ENCODE measurements around the gene HYPK. TPM values are rescaled to one million over a fixed set of nuclear protein-coding genes. Genes with fewer than 3 reads are reported as not detected.

The HYPK gene
- total RNA-seq, 2 experiments from 2014 or later: 19.6 to 21.1 TPM

DNA sequence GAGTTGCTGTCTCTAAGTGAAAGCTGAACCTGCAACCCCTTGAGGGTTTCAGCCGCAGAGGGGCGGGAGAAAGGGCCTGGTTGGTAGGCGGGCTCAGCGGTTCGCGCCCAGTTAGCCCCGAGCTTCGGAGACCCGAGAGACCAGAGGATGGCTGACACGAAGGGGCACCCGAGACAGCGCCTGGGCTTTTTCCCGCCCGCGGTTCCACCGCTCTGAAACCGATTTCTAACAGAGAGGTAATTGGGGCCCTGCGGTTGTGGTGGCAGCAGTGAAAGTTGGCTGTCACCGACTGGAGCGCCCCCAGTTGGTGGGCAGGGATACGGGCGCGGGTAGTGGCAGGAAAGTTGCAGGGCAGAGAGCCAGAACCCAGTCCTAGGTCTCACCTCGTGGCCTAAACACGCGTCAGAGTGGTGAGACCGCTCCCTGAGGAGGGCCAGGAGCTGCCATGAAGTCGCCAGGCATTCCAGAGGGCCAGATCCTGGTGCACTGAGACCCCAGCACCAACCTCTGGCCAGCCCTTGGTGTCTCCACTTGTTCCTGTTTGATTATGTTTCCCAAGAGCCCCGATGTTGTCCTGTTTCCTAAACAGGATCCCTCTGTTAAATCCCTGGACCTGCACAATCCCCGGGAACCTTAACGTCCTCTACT is 23.0 kb upstream of the HYPK start:
- CTCF ChIA-PET: interaction anchor here (0.6 to 2.8 kb wide), 10 partner anchors 9 to 385 kb away, joined by 3 to 17 read pairs (median 6); partner anchors contain the start of genes HYPK, MFAP1, SERF2 and SERINC4
- peak; percentile 95 for DNase-seq
- peaks cover 23% of the 10 kb centered on the region for H3K4me1 Mint-ChIP-seq (ENCODE audit: low read depth)
- H3K4me3 Mint-ChIP-seq: peak overlapping the region; percentile 89
- no peaks in the 10 kb centered on the region for H3K9me3 Mint-ChIP-seq
- no peaks in the 10 kb centered on the region for H3K27me3 Mint-ChIP-seq (ENCODE audit: low read depth)
- peak overlapping the region; percentile 84 for H3K27ac Mint-ChIP-seq
- H3K36me3 Mint-ChIP-seq (ENCODE audit: low read depth): peaks cover 2% of the 10 kb centered on the region
- intact Hi-C loops (cut with micrococcal nuclease): loop anchor here (1.0 to 2.0 kb wide), 6 partner anchors 8 to 337 kb away; partner anchors contain the start of genes HYPK, SERF2 and SERINC4

DNA sequence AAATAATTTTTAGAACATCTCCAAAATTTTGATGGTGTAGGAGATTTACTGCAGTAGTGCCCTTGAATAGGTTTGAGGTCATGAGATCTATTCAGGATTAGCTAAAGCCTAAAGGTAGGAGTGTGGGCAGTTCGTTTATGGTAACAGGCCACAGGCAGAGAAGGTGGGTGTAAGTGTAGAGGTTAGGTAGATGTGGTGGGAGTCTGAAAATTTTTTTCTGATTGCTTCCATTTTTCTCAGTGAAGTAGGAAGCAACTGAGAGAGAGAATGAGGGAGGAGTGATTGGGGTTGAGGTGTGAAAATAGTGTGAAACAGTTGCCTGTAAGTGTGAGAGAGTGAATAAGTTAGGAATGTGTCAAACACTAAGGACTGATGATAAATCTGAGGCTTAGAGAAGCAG is 21.4 kb upstream of the HYPK start:
- CTCF ChIA-PET: interaction anchor here (0.7 to 1.0 kb wide), 2 partner anchors 8 to 338 kb away, joined by 3 to 8 read pairs; no protein-coding TSS in a partner anchor
- DNase-seq: no peak
- intact Hi-C loops (cut with micrococcal nuclease): no loop called here
- Mint-ChIP-seq H3K27ac (peak overlapping the region; percentile 28), H3K27me3 (ENCODE audit: low read depth) (no peaks in the 10 kb centered on the region), H3K4me1 (ENCODE audit: low read depth) (peaks cover 23% of the 10 kb centered on the region), H3K4me3 (no peak overlapping the region), H3K36me3 (ENCODE audit: low read depth) (no peaks in the 10 kb centered on the region), H3K9me3 (no peaks in the 10 kb centered on the region)

DNA sequence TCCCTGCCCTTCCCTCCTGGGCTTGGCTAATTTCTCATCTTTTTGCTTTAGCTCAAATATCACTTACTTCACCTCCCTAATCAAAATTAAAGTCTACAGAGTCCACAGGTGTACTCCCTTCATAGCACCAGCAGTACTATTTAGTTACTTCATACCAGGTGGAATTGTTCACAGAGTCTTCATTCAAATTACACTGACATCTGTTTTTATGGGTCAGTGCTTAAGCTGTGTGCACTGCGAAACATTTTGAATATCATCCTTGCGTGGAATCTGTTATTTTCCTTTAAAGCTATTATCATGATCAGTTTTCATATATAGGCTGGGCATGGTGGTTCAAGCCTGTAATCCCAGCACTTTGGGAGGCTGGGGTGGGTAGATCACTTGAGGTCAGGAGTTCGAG is 11.0 kb upstream of the HYPK start:
- DNase-seq: no peak
- intact Hi-C loops (cut with micrococcal nuclease): no loop called here
- no peak overlapping the region for H3K27ac Mint-ChIP-seq

DNA sequence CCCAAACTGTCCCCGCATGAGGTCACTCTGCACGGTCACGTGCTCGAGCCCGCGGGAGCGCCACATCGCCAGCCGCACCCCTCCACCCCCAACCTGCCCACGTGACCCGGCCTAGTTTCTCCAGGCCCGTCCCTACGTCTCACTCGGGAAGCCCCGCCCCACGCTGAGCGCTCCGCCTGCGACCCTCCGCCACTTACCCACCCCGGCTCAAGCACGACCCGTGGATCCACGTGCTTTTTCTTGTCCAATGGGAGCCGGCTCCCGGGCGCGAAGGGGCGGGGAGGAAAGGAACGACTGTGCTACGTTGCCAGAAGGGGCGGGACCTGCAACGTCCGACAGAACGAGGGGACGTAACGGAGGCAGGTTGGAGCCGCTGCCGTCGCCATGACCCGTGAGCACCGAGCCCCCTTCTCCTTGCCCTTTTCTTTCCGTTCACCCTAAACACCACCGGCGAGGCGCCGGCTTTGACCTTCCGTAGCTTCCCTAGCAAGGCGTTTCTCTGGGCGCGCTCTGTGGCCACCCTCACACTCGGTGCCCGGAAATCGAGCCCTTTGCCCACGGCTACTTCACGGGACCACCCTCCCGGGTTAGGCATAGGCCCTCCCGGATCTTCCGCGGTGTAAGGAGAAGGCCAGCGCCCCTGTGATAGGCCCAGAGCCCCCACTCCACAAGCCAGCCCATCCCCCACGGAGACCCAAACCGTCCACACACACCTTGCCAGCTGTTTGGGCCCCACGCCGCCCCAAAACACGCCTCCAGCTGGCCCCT is 8.2 kb upstream of the HYPK start, which contains the start of gene SERF2:
Gene SERF2 (plus strand): TSS at position 328 of the 768 bp plus-strand sequence. CDS start 57 bp downstream, at position 385.
- Mint-ChIP-seq H3K9me3 (no peaks in the 10 kb centered on the region), H3K27me3 (ENCODE audit: low read depth) (no peaks in the 10 kb centered on the region), H3K4me1 (ENCODE audit: low read depth) (peaks cover 39% of the 10 kb centered on the region), H3K27ac (peak within 1 kb of the TSS; percentile 92), H3K4me3 (peak within 1 kb of the TSS; percentile 90), H3K36me3 (ENCODE audit: low read depth) (peaks cover 48% of the 10 kb centered on the region)
- intact Hi-C loops (cut with micrococcal nuclease): loop anchor here (1.0 kb wide), 5 partner anchors 8 to 282 kb away; partner anchors contain the start of genes HYPK, MFAP1 and SERINC4
- DNase-seq: peak; percentile 100
- CTCF ChIA-PET: interaction anchor here (0.7 to 1.8 kb wide), 2 partner anchors 10 to 15 kb away, joined by 4 to 5 read pairs; partner anchors contain the start of gene ELL3

More for the DNA sequence above, 11.0 kb upstream of the HYPK start:
- CTCF ChIA-PET: no interaction called here
- Mint-ChIP-seq H3K36me3 (ENCODE audit: low read depth) (peaks cover 24% of the 10 kb centered on the region), H3K9me3 (no peaks in the 10 kb centered on the region), H3K4me3 (no peak overlapping the region), H3K4me1 (ENCODE audit: low read depth) (peaks cover 19% of the 10 kb centered on the region), H3K27me3 (ENCODE audit: low read depth) (no peaks in the 10 kb centered on the region)

DNA sequence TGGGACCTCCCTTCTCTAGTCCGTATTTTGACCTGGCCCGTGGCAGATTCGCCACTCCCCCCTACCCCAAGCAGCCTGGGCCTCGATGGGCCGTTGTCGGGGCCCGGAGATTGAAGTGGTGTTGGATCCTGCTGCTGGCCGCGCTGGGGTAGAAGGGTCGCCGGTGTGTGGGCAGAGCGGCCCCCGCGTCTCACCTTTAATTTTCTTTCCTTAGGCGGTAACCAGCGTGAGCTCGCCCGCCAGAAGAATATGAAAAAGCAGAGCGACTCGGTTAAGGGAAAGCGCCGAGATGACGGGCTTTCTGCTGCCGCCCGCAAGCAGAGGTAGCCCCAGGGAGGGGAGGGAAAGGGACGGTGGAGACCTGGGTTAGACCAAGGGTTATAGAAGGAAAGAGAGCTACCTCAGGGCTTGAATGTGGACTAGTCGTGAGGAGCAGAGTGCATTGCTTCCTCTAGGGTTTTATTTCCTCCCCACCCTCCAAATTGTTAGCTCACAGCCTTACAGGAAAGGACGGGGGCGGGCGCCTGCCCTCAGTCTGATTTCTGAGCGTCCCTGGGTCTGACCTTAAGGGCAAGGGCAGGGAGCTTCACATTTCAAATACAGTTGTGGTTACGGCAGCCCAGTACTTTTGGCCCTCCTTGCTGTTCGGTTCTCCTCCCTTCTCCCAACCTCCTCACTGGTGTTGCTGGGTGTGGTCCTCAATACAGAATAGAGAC is 7.5 kb upstream of the HYPK start:
- Mint-ChIP-seq H3K27me3 (ENCODE audit: low read depth) (no peaks in the 10 kb centered on the region), H3K4me1 (ENCODE audit: low read depth) (peaks cover 43% of the 10 kb centered on the region), H3K4me3 (peak overlapping the region; percentile 90), H3K27ac (peak overlapping the region; percentile 92), H3K36me3 (ENCODE audit: low read depth) (peaks cover 48% of the 10 kb centered on the region), H3K9me3 (no peaks in the 10 kb centered on the region)
- intact Hi-C loops (cut with micrococcal nuclease): loop anchor here (1.0 kb wide), 5 partner anchors 7 to 283 kb away; partner anchors contain the start of genes HYPK, MFAP1 and SERINC4
- DNase-seq: peak; percentile 58
- CTCF ChIA-PET: interaction anchor here (1.0 kb wide), 1 partner anchor 23 kb away, joined by 5 read pairs; no protein-coding TSS in a partner anchor

DNA sequence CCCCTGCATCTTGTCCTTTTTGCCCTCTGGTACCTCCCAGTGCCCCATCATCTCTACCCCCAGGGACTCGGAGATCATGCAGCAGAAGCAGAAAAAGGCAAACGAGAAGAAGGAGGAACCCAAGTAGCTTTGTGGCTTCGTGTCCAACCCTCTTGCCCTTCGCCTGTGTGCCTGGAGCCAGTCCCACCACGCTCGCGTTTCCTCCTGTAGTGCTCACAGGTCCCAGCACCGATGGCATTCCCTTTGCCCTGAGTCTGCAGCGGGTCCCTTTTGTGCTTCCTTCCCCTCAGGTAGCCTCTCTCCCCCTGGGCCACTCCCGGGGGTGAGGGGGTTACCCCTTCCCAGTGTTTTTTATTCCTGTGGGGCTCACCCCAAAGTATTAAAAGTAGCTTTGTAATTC is 6.8 kb upstream of the HYPK start:
- H3K27me3 Mint-ChIP-seq (ENCODE audit: low read depth): no peaks in the 10 kb centered on the region
- peaks cover 54% of the 10 kb centered on the region for H3K36me3 Mint-ChIP-seq (ENCODE audit: low read depth)
- intact Hi-C loops (cut with micrococcal nuclease): no loop called here

DNA sequence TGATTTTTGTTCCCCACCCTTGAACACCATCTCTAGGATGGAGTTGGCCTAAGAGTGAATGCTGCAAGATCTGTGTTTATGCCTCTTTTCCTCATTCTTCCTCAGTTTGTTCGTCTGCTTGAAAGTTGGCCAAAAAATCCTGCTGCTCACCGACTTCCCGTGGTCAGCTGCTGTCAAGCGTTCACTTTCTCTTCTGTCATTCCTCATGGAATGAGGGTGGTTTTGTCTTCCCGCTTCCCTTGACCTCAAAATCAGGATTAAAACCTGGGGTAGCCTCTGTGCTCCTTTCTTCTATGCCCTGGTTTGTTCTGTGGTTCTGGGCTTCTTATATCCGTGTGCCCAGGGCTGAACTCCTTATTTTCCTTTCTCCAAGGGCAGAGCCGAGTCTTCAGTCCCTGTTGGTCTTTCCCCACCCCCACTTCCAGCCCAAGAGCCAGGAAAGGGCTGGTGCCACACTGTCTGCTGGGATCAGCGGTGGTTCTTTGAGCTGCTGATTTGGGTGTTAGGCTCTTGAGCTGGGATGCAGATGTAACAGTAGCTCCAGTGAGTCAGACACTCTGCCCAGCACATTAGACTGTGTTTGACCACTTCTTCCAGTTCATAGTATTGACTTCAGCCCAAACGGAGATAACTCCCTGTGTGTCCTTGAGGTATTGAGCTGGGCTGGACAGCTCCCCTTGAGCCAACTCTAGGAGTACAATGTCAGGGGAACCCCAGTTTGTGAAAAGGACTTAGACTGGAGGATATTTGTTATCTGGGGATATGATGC is 5.9 kb upstream of the HYPK start:
- no peak for DNase-seq
- no peaks in the 10 kb centered on the region for H3K9me3 Mint-ChIP-seq
- peak overlapping the region; percentile 92 for H3K27ac Mint-ChIP-seq
- peak overlapping the region; percentile 90 for H3K4me3 Mint-ChIP-seq
- no peaks in the 10 kb centered on the region for H3K27me3 Mint-ChIP-seq (ENCODE audit: low read depth)
- CTCF ChIA-PET: interaction anchor here (3.5 kb wide), 1 partner anchor 18 kb away, joined by 17 read pairs; the partner anchor contains the start of gene ELL3
- peaks cover 56% of the 10 kb centered on the region for H3K4me1 Mint-ChIP-seq (ENCODE audit: low read depth)
- H3K36me3 Mint-ChIP-seq (ENCODE audit: low read depth): peaks cover 62% of the 10 kb centered on the region
- intact Hi-C loops (cut with micrococcal nuclease): no loop called here

More for the DNA sequence above, 6.8 kb upstream of the HYPK start:
- Mint-ChIP-seq H3K27ac (peak overlapping the region; percentile 92), H3K9me3 (no peaks in the 10 kb centered on the region), H3K4me3 (peak overlapping the region; percentile 90), H3K4me1 (ENCODE audit: low read depth) (peaks cover 50% of the 10 kb centered on the region)
- CTCF ChIA-PET: interaction anchor here (1.0 kb wide), 1 partner anchor 24 kb away, joined by 5 read pairs; no protein-coding TSS in a partner anchor
- DNase-seq: no peak

DNA sequence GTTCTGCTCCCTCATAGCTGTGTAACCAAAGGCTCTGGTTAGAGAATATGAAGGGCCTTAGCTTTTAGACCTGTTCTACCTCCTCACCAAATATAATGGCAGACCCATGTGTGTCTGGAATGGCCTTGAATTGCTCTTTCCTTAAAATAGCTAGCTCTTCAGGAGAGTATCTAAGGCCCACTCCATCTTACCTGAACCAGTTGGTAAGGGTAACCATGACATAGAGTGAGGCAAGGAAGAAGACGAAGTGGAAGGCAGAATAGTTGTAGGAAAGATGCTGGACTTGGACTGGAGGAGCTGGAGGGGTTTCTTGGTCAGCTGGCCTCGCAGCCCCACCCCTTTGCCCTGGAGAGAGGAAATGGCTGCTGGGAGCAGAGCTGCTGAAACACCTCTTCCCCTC is 5.2 kb upstream of the HYPK start:
- Mint-ChIP-seq H3K9me3 (no peaks in the 10 kb centered on the region), H3K36me3 (ENCODE audit: low read depth) (peaks cover 70% of the 10 kb centered on the region), H3K27me3 (ENCODE audit: low read depth) (no peaks in the 10 kb centered on the region), H3K4me1 (ENCODE audit: low read depth) (peaks cover 62% of the 10 kb centered on the region), H3K27ac (no peak overlapping the region), H3K4me3 (no peak overlapping the region)
- CTCF ChIA-PET: interaction anchor here (1.1 to 3.5 kb wide), 2 partner anchors 19 to 33 kb away, joined by 3 to 17 read pairs; partner anchors contain the start of gene ELL3
- no peak for DNase-seq
- intact Hi-C loops (cut with micrococcal nuclease): no loop called here

DNA sequence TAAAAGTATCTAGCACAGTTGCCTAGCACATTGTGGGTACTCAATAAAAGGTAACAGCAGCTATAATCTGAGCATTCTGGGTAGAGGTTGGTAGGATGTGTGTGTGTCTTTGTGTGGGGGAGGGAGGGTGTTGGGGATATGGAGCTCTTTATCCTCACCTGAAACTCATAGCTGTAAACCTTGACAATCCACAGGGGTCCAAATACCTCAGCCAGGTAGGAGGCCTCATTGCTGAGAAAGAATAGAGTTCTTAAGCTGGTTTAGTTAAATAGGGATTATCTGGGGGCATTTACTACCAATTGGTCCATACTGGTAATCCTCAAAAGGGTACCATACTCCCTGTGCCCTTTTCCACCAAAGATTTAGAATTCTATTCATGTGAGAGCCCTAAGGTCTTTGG is 4.4 kb upstream of the HYPK start:
- no peak overlapping the region for H3K4me3 Mint-ChIP-seq
- peaks cover 78% of the 10 kb centered on the region for H3K36me3 Mint-ChIP-seq (ENCODE audit: low read depth)
- no peaks in the 10 kb centered on the region for H3K27me3 Mint-ChIP-seq (ENCODE audit: low read depth)
- peaks cover 64% of the 10 kb centered on the region for H3K4me1 Mint-ChIP-seq (ENCODE audit: low read depth)
- intact Hi-C loops (cut with micrococcal nuclease): no loop called here
- peak overlapping the region; percentile 37 for H3K27ac Mint-ChIP-seq
- H3K9me3 Mint-ChIP-seq: no peaks in the 10 kb centered on the region
- DNase-seq: no peak
- CTCF ChIA-PET: interaction anchor here (1.0 to 3.5 kb wide), 3 partner anchors 19 to 32 kb away, joined by 3 to 17 read pairs (median 3); partner anchors contain the start of genes ELL3 and MFAP1

DNA sequence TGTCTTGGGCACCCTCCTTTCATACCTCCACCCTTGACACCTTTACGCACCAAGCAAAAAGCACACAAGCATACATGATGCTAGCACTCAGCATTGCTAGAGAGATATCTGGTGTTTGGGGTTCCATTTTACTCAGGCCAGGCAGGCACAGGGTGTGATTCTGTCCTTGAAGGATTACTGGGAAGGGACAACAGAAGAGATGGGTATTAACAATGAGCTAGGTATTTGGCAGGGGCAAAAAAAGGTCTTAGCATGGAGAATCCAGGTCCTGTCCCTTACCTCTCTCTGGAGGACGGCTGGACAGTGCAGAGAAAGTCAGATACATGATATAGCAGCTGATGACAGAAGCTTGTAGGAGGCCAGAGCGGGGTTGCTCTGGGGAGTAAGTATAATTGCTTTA is 3.8 kb upstream of the HYPK start:
- H3K27ac Mint-ChIP-seq: peak overlapping the region; percentile 4
- H3K27me3 Mint-ChIP-seq (ENCODE audit: low read depth): no peaks in the 10 kb centered on the region
- peaks cover 66% of the 10 kb centered on the region for H3K4me1 Mint-ChIP-seq (ENCODE audit: low read depth)
- no peaks in the 10 kb centered on the region for H3K9me3 Mint-ChIP-seq
- peaks cover 84% of the 10 kb centered on the region for H3K36me3 Mint-ChIP-seq (ENCODE audit: low read depth)
- intact Hi-C loops (cut with micrococcal nuclease): no loop called here
- H3K4me3 Mint-ChIP-seq: no peak overlapping the region
- DNase-seq: no peak
- CTCF ChIA-PET: interaction anchor here (1.0 to 3.5 kb wide), 2 partner anchors 20 to 28 kb away, joined by 3 to 17 read pairs; partner anchors contain the start of genes ELL3 and MFAP1

Measured in activated naive CD4-positive, alpha-beta T cell treated with anti-CD3 and anti-CD28 coated beads for 36 hours (primary cell).